GM13976 (cell line): ENCODE data around the gene OR5H15.
A peak's percentile ranks its signal among the peaks of the same experiment; 100 is the strongest.
"Not testable (repeated sequence)": the region's sequence is repeated elsewhere in the genome, so short reads cannot be mapped to it uniquely, and the experiment has no call there.

Experiments
- DNase-seq: peaks from one replicate; pipeline ENCODE4 v3.0.0; 2012; ENCODE audit warnings: low spot score
- CTCF ChIP-seq: IDR thresholded peaks from 2 replicates; pipeline ENCODE4 v1.5.1; 2012; ENCODE audit warnings: borderline replicate concordance, mild to moderate bottlenecking; ENCODE audit not compliant: insufficient read depth; ENCODE audit errors: extremely low read depth, missing control alignments, control extremely low read depth
- in situ Hi-C: fragments of 300-500 bp; cut with MboI; formaldehyde crosslinking; loops from one replicate; pipeline ENCODE4 v1.12.0; 2022; ENCODE audit warnings: low sequenced_read_pairs, mixed read lengths, inconsistent platforms; ENCODE audit not compliant: unreplicated experiment

The OR5H15 gene

GRCh38 chr3:98151241-98151640 lies 15.3 kb upstream of the OR5H15 start:
- no peak for TF ChIP-seq CTCF
- no peak for DNase-seq
- in situ Hi-C loops = no loop called here

- no peak for TF ChIP-seq CTCF
- in situ Hi-C loops = no loop called here
- no peak for DNase-seq
These were observed 4.6 kb downstream of the OR5H15 start for GRCh38 chr3:98171071-98171470.

GRCh38 chr3:98172621-98173020 lies 6.1 kb downstream of the OR5H15 start:
- no peak for DNase-seq
- no peak for TF ChIP-seq CTCF
- in situ Hi-C loops = no loop called here

GRCh38 chr3:98180319-98180890 lies 13.9 kb downstream of the OR5H15 start:
- no peak for TF ChIP-seq CTCF
- no peak for DNase-seq
- in situ Hi-C loops = no loop called here

- no peak for DNase-seq
- in situ Hi-C loops = no loop called here
These were observed 15.7 kb downstream of the OR5H15 start for GRCh38 chr3:98182196-98182595.

GRCh38 chr3:98185180-98185579 lies 18.7 kb downstream of the OR5H15 start:
- TF ChIP-seq CTCF = no peak
- DNase-seq = no peak
- in situ Hi-C loops = no loop called here

More at GRCh38 chr3:98182196-98182595, 15.7 kb downstream of the OR5H15 start:
- TF ChIP-seq CTCF = no peak

GRCh38 chr3:98188545-98188944 lies 22.0 kb downstream of the OR5H15 start:
- TF ChIP-seq CTCF = peak; percentile 36
- DNase-seq = peak; percentile 7
- in situ Hi-C loops = no loop called here

- in situ Hi-C loops, DNase-seq: not testable (repeated sequence)
These were observed 24.4 kb downstream of the OR5H15 start for GRCh38 chr3:98190911-98191310.

GRCh38 chr3:98196293-98196692 lies 29.8 kb downstream of the OR5H15 start:
- DNase-seq, in situ Hi-C loops: not testable (repeated sequence)
